H1 (cell line): ENCODE results near the gene CEBPG. TPM values are rescaled to one million over a fixed set of nuclear protein-coding genes. Genes with fewer than 3 reads are reported as not detected.

Source experiments
- ATF3 ChIP-seq: IDR thresholded peaks from 2 replicates; pipeline ENCODE4 v1.6.1; 2011; ENCODE audit warnings: low read depth, mild to moderate bottlenecking, low read length; ENCODE audit not compliant: insufficient read depth
- CTBP2 ChIP-seq: IDR thresholded peaks from 2 replicates; pipeline ENCODE4 v1.7.0; 2011; ENCODE audit warnings: borderline replicate concordance, mild to moderate bottlenecking, moderate library complexity, mixed read lengths, low read length; ENCODE audit not compliant: insufficient read depth, insufficient read length
- TCF12 ChIP-seq: IDR thresholded peaks from 2 replicates; pipeline ENCODE4 v1.6.1; 2011; ENCODE audit warnings: low read depth, mild to moderate bottlenecking, low read length
- polyA plus RNA-seq, 7 experiments: library from polyadenylated mRNA; depleted of rRNA in 3 of 7; stranded (reverse) in 5 of 7; unstranded in 2 of 7; fragments of >200 nt in 5 of 7; fragments of 200-250 nt in 2 of 7; gene quantifications; 1 replicate in 5 of 7; 2 replicates in 1 of 7; 4 replicates in 1 of 7; pipeline versions ENCODE4 v1.2.1 to v1.2.3, GENCODE V29; 2011 to 2013; ENCODE audit warnings: missing spikeins in 2 of 7, mixed read lengths in 2 of 7
- total RNA-seq: library from RNA; stranded (reverse); fragmentation: NEBNext Ultra II Directional; extraction: Animal tissue kit (Norgen Biotek cat#: 25700); gene quantifications from 2 replicates; pipeline ENCODE4 v1.2.1, GENCODE V29; 2021

CEBPG gene
- total and polyA plus RNA-seq, 2 of the 8 experiments (the other 6 are each of a cell fraction or from before 2014, with no cell fraction given) = 12.3 to 35.4 TPM

DNA sequence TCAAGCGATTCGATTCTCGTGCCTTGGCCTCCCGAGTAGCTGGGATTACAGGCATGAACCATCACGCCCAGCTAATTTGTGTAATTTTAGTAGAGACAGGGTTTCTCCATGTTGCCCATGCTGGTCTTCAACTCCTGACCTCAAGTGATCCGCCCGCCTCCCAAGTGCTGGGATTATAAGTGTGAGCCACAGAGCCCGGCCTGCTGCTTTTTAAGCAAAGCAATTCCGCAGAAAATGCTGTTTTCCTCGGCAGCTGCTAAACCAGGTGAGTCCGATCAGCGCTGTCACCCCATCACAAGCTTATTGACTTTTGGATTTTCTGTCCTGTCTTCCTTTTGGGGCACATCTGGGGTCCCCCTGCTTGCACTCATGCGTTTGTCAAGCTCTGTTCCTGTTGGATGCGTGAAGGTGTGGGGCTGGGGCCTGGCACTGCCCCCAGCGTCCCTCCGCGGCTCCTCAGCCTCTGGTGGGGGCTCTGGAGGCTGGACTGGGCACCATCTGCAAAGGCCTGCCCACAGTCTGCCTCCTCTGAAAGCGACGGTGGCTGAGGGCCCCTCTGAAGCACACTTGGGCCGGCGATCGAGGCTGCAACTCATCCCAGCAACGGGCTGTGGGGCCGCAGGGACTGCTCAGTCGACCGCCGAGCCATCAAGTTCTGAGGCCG is 25.7 kb downstream of the CEBPG start (continued):
- TF ChIP-seq CTBP2 = no peak
- no peak for TF ChIP-seq TCF12
- no peak for TF ChIP-seq ATF3
